ENCODE data around the gene ZEB2. TPM values are rescaled to one million over a fixed set of nuclear protein-coding genes. Genes with fewer than 3 reads are reported as not detected.

ZEB2 gene
- total RNA-seq, 1 experiment from 2014 or later: 1.2 TPM

DNA sequence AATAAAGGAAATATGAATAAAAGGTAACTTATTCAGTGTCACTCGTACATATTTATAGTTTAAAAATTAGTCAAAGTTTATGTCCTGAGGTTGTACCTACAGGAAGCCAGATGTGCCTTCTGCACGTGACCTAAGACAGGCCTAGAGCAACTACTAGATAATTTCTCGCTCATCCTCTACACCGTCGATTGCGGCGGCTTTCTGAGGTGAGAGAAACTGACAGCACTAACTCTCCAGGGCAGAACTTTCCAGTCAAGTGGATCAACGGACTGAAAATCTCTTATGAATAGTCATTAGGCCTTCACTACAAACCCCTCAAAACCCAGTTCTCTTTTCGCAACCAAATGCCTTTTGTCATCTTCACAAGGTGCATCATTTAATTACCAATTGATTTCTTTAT, 54.2 kb downstream of the ZEB2 start:
- Histone ChIP-seq H3K27ac (ENCODE audit: insufficient read length, low read depth, low read length) (no peak overlapping the region), H3K18ac (ENCODE audit: insufficient read length, low read depth, low read length) (no peak overlapping the region), H3K4ac (ENCODE audit: low read depth, low read length) (no peak overlapping the region), H3K23ac (ENCODE audit: insufficient read length, low read depth, low read length) (no peak overlapping the region), H3K4me1 (ENCODE audit: insufficient read depth, low read length) (peaks cover 6% of the 10 kb centered on the region; the same call in 1 of the 2 replicates), H4K8ac (replicated peaks; ENCODE audit: insufficient read length, low read depth, low read length) (no peak overlapping the region), H2BK12ac (ENCODE audit: insufficient read length, low read depth, low read length) (no peak overlapping the region), H4K20me1 (ENCODE audit: control insufficient read depth, insufficient read depth, insufficient read length) (no peaks in the 10 kb centered on the region), H3K9ac (ENCODE audit: extremely low read depth, insufficient read length, low read length) (no peak overlapping the region), H4K91ac (ENCODE audit: insufficient read length, low read depth, low read length) (no peak overlapping the region), H3K14ac (ENCODE audit: insufficient read depth, low read length) (no peak overlapping the region), H2BK120ac (ENCODE audit: low read depth, low read length, poor library complexity, severe bottlenecking) (no peak overlapping the region), H3K79me1 (ENCODE audit: insufficient read depth, low read depth, low read length, poor library complexity, severe bottlenecking) (no peaks in the 10 kb centered on the region), H3K4me2 (ENCODE audit: insufficient read depth, insufficient read length, low read length) (no peak overlapping the region), H3K9me3 (ENCODE audit: control insufficient read depth, low read depth, low read length) (no peaks in the 10 kb centered on the region), H3T11ph (ENCODE audit: low read length) (no peak overlapping the region), H2AFZ (ENCODE audit: low read length) (no peak overlapping the region), H2BK20ac (ENCODE audit: low read depth, low read length, poor library complexity, severe bottlenecking) (no peak overlapping the region), H2BK5ac (ENCODE audit: insufficient read length, low read length) (no peak overlapping the region), H3K27me3 (ENCODE audit: insufficient read depth, low read length) (no peaks in the 10 kb centered on the region), H3K79me2 (ENCODE audit: insufficient read depth, low read length) (no peaks in the 10 kb centered on the region), H3K56ac (ENCODE audit: insufficient read length, low read depth, low read length) (no peak overlapping the region), H3K23me2 (ENCODE audit: insufficient read length, low read depth, low read length, poor library complexity, severe bottlenecking) (no peaks in the 10 kb centered on the region), H4K5ac (ENCODE audit: insufficient read length, low read depth, low read length) (no peak overlapping the region), H2AK5ac (ENCODE audit: insufficient read length, low read length) (no peak overlapping the region), H2BK15ac (ENCODE audit: low read depth, low read length) (no peak overlapping the region)
- H3K4me3 Mint-ChIP-seq: no peak overlapping the region
- TF ChIP-seq, protein P1, sequence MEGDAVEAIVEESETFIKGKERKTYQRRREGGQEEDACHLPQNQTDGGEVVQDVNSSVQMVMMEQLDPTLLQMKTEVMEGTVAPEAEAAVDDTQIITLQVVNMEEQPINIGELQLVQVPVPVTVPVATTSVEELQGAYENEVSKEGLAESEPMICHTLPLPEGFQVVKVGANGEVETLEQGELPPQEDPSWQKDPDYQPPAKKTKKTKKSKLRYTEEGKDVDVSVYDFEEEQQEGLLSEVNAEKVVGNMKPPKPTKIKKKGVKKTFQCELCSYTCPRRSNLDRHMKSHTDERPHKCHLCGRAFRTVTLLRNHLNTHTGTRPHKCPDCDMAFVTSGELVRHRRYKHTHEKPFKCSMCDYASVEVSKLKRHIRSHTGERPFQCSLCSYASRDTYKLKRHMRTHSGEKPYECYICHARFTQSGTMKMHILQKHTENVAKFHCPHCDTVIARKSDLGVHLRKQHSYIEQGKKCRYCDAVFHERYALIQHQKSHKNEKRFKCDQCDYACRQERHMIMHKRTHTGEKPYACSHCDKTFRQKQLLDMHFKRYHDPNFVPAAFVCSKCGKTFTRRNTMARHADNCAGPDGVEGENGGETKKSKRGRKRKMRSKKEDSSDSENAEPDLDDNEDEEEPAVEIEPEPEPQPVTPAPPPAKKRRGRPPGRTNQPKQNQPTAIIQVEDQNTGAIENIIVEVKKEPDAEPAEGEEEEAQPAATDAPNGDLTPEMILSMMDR (conservative IDR thresholded peaks at IDR 0.05): no peak
- H3K27ac Mint-ChIP-seq: no peak overlapping the region
- H3K36me3 Mint-ChIP-seq (ENCODE audit: insufficient read depth in 1 of 3, low read depth in 3 of 3): no peaks in the 10 kb centered on the region
- WGBS (ENCODE audit: extremely low coverage, insufficient read length, low lambda C conversion rate): no CpG with 5 or more reads among the region's 9 CpGs
- no peaks in the 10 kb centered on the region; a peak in 1 of 5 replicates for H3K9me3 Mint-ChIP-seq
- peaks cover 4% of the 10 kb centered on the region for H3K27me3 Mint-ChIP-seq (ENCODE audit: low read depth)
- DNase-seq: no peak
- H3K4me1 Mint-ChIP-seq: peaks cover 11 to 16% of the 10 kb centered on the region in 2 experiments

Measured in H9 (cell line).